ENCODE results near the gene SLC25A42.

The SLC25A42 gene

DNA sequence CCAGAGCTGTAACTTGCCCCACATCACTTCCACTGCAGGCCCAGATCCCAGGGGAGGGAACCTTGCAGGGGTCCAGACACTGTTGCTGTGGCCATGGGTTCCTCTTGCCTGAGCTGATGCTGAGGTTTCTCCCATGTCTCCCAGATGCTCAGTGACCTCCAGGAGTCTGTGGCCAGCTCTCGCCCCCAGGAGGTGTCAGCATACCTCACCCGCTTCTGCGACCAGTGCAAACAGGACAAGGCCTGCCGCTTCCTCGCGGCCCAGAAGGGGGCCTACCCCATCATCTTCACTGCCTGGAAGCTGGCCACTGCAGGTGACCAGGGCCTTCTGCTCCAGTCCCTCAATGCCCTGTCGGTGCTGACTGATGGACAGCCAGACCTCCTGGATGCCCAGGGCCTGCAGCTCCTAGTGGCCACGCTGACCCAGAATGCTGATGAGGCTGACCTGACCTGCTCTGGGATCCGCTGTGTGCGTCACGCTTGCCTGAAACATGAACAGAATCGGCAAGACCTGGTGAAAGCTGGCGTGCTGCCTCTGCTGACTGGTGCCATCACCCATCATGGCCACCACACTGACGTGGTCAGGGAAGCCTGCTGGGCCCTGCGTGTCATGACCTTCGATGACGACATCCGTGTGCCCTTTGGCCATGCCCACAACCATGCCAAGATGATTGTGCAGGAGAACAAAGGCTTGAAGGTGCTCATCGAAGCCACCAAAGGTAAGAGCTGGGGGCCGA is 12.1 kb upstream of the SLC25A42 start:
- DNase-seq: no peak

- DNase-seq: no peak
These were observed 10.9 kb upstream of the SLC25A42 start for GRCh38 chr19:19052921-19053320.

GRCh38 chr19:19053508-19054314 is 10.1 kb upstream of the SLC25A42 start:
- no peak for DNase-seq

DNA sequence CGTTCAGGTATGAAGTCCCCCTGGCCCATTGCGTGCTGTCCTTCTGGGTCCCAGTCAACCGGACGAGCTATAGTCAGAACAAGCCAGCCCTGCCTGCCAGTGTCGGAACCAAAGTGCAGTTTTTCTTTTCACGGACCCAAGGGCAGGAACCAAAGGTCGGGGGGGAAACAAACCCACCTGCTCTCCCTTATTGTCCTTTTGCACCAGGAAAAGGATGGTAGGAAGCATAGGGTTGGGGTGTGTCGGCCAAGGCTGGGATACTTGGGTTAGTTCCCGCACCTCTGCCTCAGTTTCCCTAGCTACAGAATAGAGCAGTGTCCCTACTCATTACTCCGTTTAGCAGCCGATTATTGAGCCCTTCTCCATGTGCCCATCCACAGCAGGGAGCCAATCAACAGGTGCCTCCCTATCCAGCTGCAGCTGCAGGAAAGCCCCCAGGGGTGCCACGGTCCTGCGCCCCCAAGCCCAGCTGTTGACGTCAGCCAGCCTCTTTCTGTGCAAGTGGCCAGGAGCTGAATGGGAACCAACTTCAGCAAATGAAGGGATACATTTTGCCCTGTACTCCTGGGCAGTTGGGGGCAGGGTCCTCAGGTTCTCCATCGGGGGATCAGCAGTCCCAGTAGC is 9.4 kb upstream of the SLC25A42 start:
- DNase-seq: no peak

DNA sequence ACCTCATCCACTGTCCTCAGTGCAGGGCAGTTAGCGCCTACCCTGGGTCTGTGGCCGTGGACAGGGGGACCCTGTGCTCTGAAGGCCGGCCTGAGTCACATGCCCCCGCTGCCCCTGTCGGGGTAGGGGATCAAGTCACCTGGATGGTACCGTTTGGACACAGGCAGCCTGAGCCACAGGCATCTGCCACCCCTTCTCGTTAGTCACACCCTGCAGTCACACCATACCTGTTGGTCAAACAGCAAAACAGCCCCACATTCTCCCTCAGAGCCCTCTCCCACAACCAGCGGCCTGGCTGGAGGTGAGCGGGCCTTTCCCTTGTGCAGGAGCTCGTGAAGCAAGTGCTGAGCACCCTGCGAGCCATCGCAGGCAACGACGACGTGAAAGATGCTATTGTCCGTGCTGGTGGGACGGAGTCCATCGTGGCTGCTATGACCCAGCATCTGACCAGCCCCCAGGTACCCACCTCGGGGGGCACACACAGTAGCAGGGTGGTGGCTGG is 8.8 kb upstream of the SLC25A42 start:
- DNase-seq: no peak

DNA sequence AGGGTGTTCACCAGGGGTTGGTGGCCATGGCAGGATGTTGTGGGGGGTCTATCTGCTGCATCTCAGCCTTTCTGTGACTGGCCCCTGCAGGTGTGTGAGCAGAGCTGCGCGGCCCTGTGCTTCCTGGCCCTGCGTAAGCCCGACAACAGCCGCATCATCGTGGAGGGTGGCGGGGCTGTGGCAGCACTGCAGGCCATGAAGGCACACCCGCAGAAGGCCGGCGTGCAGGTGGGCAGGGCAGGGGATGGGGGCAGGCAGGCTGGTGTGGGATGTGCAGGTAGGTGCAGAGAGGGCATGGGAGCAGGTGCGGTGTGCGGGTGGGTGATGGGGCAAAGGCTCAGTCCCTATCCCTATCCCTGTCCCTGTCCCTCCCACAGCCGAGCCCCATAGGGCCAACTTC is 8.1 kb upstream of the SLC25A42 start:
- no peak for DNase-seq

GRCh38 chr19:19056636-19057275 is 7.0 kb upstream of the SLC25A42 start:
- no peak for DNase-seq

- DNase-seq: no peak
These were observed 6.5 kb upstream of the SLC25A42 start for GRCh38 chr19:19057317-19057716.

GRCh38 chr19:19057720-19058119 is 6.1 kb upstream of the SLC25A42 start:
- no peak for DNase-seq

- DNase-seq: no peak
These were observed 4.6 kb upstream of the SLC25A42 start for GRCh38 chr19:19059018-19059836.

- no peak for DNase-seq
These were observed 3.8 kb upstream of the SLC25A42 start for GRCh38 chr19:19059837-19060611.

- DNase-seq: no peak
These were observed 2.3 kb upstream of the SLC25A42 start for GRCh38 chr19:19061506-19061905.

DNA sequence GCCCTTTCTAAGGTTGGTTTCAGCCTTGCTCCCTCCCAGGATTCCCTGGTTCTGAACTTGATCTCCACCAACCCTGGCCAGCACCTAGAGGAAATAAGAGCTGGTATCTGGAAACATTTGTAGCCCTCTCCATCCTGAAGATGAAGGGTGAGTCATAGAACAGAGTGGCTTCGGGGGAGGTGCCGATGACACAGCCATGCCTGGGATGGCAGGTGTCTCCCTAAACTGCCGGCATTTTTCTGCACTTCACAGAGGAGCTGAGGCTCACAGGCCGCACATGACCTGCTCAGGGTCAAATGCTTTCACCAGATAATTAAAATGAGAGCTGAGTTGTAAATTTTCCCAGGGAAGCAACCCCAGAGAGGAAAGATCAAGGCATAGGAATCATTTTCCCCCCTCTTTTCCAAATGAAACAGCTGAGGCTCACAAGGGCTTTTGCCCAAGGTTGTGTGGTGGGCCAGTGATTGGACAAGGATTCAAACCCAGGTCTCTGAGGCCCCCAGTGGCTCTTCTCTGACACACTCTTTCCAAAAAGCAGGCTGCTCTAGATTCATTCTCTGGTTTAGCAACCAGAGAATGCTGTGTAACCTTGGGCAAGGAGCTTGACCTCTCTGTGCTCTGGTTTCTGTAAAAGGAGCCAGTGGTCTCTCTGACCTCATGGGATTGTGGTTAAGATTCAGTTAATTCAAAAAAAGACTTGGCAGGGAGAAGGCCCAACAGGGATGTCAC is 1.2 kb upstream of the SLC25A42 start:
- no peak for DNase-seq

DNA sequence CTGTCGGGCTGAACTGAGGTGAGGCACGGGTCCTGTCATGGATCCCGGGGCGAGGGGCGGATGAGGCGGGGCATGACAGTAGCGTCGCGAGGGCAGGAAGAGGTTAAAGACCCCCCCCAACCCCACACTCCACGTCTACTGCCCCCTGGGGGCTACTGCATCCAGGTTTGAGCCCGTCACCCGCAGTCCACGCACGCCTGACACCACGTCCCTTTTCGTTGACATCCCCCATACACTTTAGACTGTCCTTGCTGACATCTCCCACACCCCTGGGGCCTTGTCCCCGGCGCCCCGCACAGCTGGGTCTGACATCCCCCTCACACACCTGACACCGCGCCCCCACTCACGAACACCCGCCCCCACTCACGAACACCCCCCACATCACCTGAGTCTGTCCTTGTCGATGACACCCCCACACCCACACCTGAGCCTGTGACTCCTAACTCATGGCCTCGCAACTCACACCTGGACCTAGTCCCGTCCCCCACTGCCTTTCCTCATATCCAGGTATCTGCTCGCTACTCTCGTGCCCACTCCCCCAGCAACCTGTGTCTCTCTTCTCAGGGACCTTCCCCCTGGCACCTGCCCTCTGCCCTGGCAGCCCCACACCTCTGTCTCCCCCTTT is 416 bp downstream of the SLC25A42 start:
- no peak for DNase-seq

GRCh38 chr19:19064811-19065745 is 1.3 kb downstream of the SLC25A42 start:
- DNase-seq: no peak

GRCh38 chr19:19067276-19068072 is 3.7 kb downstream of the SLC25A42 start:
- DNase-seq: no peak

DNA sequence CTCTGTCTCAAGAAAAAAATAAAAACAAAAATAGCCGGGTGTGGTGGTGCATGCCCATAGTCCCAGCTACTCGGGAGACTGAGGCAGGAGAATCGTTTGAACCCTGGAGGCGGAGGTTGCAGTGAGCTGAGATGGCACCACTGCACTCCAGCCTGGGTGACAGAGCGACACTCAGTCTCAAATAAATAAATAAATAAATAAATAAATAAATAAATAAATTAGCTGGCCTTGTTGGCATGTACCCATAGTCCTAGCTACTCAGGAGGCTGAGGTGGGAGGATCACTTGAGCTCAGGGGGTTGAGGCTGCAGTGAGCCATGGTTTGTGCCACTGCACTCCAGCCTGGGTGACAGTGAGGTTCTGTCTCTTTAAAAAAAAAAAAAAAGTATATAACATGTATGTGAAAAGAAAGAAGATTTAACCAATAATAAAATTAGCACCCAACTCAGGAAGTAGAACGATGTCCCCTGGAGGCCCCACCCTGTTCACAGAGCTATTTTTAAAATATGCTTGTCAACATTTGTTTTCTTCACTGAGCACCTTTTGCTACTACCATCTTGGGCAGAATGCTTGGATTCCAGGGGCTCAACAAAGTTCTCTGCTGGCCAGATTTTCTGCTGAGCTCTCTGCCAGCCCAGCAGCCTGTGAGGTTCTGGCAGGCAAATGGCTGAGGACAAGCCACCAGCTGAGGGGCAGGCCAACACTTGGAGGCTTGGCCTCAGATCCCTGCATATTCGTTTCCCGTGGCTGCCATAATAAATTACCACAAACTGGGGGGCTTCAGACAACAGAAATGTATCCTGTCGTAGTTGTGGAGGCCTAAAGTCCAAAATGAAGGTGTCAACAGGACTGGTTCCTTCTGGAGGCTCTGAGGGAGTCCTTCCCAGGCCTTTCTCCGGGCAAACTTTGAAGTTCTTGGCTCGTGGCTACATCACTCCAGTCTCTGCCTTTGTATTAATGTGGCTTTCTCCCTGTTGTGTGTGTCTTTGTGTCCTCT is 5.2 kb downstream of the SLC25A42 start:
- DNase-seq: no peak
